Activated CD4-positive, CD25-positive, alpha-beta regulatory T cell treated with anti-CD3 and anti-CD28 coated beads, Interleukin-2, amount 50 U/mL, for 24 hours (primary cell): ENCODE measurements around the gene ZYG11A.

Experiments
- ATAC-seq, 2 donors: fragments of 150-1000 bp; cut with Tn5 transposase; one replicate each; pipeline ENCODE4 v1.10.0; 2021; ENCODE audit warnings: mild to moderate bottlenecking in 1 of 2, moderate library complexity in 1 of 2

The ZYG11A gene

DNA sequence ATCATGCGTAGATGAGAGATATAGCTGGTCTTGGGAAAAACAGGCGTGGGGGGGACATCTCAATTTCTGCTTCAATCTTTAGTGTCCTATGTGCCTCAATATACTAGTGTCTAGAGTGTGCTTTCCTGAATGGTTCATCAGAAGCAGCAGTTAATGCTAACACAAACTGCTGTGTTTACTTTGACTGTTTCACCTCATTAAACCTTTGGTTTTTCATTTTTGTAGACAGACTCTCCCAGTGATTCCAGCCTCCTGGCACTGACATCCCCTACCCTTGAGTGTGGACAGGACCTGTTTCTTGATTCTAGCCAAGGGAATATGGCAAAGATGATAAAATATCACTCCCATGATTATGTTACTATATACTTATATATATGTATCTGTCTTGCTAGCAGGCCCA is 37.6 kb downstream of the ZYG11A start:
- ATAC-seq, result no peak

DNA sequence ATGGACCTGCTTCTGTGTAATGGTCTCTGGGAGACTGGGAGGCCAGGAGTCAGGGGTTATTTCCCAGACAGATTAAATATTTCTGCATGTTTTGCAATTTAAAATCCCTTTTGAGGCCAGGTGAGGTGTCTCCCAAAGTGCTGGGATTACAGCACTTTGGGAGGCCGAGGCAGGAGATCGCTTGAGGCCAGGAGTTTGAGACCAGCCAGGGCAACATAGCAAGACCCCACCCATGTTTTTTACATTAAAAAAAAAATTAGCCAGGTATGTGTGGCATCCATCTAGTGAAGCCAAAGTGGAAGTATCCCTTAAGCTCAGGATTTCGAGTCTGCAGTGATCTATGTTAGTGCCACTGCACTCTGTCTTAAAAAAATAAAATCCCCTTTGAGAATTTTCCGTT is 44.9 kb downstream of the ZYG11A start:
- no peak for ATAC-seq

DNA sequence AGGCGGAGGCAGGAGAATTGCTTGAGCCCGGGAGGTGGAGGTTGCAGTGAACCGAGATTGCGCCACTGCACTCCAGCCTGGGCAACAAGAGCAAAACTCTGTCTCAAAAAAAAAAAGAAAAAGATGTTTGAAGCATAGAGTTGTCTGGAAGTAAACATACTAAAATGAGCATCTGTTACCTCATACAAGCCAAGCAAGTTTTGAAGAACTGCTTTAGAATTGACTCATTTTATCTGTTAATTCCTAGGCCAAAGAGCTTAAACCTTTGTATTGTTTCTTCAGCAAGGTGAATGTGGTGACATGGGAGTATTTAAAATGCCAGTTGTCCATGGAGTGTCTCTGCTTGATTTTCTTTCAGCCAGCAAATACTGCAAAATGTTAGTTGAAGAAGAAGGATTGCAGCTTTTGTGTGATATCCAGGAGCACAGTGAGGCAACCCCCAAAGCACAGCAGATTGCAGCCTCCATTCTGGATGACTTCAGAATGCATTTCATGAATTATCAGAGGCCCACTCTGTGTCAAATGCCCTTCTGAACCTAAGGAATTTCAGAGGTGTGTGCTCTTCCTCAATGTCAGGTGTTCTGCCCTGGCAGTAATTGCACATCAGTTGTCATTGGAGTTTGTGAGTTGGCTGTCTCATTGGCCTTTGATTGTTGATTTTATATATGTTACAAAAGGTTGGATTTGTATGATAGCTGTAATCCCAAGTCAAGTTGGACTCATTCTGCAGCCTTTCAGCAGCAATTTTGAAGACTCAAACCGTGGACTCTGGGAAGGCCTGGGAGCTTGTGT is 50.1 kb downstream of the ZYG11A start:
- ATAC-seq, result no peak

DNA sequence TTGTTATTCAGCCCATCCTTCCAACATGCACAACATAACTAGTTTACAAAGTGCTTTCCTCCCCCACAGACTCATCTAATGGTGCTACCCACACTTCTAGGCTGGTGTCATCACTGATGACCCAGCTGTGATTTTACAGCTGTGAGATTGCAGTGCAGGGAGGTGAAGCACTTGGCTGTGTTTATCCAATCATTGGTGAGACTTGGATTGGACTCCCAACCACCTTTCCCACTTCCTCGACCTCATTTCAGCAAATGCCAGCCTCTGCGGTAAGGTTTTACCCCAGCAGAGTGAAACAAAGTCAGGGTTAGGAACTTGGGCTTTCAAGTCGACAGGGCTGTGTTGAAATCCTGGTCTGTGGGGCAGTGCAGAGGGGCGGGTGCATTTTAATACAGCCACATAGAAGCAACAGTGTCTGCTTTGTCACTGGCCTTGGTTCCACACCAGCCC is 56.9 kb downstream of the ZYG11A start:
- ATAC-seq, result no peak

DNA sequence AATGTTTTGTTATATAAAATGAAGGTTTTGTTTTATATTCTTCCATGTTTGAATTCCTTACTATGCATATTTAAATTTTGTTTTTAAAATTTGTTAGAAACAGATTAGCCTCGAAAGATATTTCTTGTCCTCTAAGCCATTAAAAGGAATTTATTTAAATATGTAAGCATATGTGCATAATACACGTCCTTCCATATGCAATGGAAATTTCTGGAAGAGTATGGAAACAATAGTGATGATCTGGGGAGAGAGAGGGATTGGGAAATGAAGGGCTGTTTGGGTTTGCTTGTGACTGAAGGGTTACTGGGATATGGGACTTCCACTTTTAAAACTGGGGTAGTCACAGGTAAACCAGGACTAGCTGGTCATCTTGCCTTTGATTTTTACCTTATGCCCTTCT is 57.8 kb downstream of the ZYG11A start:
- ATAC-seq, result no peak

DNA sequence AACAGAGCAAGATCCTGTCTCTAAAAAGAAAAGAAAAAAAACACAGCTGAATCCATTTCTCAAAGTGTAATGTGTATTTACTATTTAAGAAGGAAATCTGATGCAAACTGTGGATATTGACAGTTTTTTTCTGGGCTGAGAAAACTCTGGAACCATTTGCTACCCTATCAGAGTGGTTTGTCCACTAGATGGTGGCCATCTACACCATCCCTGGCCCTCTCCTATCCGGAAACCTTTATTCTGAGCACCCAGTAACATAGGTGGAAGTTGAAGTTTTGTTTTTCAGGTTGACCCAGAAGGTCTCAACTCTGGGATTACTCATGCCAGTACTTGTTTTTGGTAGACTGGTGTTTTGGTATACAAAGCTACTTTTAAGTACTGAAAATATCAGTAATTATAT is 58.8 kb downstream of the ZYG11A start:
- ATAC-seq, result no peak

DNA sequence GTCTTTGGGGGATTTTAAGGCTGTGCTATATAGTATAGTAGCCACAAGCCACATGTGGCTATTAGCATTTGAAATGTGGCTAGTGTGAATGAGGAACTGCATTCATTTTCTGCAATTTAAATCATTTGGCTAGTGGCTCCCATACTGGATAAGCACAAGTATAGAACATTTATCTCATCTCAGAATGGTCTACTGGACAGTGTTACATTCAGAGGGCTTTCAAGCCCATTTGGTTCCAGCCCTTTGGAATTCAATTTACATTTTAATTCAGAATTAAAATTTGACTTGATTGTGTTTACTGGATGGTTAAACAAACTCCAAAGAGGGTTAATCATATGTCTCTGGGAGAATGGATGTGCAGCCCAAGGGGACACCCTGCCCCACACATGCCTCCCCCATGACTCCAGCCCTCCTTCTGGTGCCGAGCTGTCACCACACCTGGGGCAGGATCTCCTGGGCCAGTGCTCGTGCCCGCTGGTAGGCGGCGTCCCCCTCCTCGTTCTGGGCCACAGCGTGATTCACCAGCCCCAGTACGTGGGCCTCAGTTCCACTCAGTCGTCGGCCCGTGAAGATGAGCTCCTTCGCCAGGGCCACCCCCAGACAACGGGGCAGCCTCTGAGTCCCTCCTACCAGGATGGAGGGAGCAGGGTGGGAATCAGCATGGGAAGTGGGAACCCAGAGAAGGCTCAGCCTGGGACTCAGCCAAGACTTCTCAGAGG is 61.8 kb downstream of the ZYG11A start:
- ATAC-seq, result no peak

DNA sequence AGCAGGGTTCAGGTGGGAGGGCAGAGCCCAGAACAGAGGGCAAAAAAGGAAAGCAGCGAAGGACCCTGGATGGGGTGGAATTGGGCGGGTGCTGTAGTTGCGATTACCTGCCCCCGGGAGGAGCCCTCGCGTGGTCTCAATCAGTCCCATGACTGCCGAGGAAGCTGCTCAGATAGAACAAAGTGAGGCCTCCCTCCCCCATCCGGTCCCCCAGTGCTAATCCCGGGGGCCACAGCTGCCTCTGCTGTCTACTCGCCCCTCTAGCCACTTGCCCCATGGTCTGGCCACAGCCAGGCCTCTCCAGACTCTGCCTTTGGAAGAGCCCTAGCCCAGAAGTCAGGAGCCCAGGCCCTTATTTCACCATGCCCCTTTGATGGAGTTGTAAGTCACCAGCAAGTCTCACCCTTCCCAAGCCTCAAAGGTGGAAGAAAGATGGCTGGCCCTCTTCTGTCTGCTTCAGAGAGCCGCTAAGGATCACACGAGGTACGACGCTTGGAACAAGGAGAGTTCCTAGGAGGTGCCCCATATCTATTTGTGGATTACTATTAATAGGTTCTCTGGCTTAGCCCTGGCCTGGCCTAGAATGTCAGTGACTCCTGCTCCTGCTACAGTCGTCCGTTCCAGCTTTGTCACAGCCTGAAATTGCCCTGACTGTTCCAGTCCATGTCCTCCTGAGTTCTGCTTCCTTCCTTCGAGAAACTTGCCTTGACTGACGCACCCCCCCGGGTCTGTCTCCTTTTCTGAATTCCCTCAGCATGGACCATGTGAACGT is 62.6 kb downstream of the ZYG11A start:
- no peak for ATAC-seq

DNA sequence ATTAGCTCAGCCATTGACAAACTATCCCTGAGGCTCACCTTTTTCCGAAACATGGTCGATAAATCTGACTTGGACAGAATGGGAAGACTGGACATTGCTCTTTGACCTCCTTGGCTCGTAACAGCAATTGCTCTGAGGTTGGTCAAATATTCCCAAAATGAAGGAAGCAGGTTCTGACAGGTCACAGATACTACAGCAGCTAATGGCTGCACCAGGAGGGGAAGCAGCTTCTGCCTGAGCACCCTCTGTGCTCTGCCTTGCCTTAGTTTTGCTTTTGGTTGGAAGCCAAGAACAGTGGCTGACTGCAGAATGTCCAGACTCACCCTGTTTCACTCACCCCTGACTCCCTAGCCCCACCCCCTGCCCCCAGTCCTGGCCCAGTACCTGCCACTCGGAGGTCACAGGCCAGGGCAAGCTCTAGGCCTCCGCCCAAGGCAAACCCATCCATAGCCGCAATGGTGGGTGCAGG is 63.6 kb downstream of the ZYG11A start:
- no peak for ATAC-seq

DNA sequence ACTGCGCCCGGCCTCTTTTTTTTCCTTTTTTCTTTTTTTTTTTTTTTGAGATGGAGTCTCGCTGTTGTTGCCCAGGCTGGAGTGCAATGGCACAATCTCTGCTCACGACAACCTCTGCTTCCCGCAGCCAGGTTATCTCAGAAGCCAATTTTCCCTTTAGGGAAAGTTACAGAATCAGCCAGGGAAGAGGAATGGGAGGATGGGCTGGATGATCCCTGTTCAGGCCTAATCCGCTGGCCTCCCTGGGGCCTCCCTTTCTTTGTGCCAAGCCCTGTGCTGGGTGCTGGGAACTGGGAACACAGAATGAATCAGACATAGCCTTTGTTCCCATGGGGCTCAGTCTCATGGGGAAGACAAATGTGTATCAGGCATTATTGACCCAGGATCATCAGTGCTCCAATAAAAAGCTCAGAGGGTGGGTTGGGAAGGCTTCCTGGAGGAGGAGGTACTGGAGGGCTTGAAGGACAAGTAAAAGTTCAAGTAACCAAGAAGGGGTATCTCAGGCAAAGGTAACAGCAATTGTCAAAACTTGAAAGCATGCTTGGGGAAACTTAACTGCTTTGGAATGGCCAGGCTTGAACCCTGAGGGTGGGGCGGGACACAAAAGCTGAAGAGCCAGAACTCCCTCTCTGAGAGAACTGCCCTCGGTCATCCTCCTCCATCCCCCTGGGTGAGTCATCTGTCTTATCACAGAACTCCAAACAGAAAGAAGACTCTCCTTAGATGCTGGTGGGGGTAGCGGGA is 64.7 kb downstream of the ZYG11A start:
- ATAC-seq, result no peak

DNA sequence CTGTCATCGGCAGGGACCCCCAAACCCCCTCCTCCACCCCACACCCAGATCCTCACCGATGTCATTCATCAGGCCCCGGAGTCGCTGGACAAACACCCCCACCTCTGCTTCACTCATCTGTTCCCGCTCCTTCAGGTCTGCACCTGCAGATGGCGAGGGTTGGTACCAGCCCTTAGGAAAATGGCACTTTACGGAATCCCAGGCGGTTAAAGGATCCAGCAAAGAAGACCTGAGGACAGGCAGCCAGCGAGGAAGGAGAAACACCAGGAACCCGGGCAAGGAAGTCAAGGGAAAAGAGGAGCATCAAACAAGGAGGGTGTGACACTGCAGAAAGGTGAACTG is 65.2 kb downstream of the ZYG11A start:
- no peak for ATAC-seq

DNA sequence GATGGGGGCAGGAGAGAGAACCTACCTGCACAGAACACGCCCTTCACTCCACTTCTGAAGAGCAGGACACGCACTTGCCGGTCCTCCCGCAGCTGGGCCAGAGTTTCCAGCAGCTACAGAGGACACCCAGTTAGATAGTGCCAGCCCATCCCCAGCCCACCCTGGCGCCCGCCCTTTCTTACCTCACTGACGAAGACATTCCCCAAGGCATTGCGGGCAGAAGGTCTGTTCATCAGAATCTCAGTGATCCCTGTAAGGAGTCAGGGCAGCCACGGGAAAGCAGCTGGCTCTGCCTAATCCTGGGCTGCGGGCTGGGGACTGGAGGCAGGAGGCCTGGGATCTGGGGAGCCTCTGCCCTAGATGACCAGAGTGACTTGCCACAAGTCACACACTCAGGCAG is 69.0 kb downstream of the ZYG11A start:
- ATAC-seq, result no peak

DNA sequence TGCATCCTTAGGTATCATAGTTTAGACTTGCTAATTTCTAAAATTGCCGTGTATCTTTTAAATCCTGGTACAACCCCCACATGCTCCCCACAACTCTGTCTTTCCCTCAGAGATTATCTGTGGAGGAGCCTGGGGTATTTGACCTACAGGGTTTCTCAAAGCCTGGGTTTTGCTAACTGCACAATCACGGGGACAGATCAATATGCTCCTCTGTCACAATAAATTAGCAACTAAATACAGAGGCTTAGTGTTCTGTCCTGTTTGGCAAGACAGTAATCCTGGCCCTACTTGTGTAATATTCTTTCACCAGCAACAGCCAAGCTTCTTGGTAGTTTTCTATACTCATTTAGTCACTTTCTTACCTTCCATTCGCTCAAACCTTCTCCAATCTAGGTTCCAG is 70.5 kb downstream of the ZYG11A start:
- ATAC-seq, result no peak

DNA sequence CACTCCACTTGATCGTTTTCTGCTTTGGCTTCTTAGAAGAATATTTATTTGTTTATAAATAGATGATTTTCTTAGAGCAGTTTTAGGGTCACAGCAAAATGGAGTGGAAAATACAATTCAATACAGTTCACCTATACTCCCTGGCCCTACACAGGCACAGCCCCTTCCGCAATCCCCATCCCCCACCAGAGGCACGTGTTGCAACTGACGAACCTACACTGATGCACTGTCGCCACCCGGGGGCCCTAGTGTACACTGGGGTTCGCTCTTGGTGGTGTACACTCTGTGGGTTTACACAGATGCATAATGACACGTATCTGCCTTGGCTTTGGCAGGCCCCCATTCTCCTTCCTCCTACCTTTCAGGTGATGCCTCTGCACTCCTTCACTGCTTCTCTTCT is 71.0 kb downstream of the ZYG11A start:
- no peak for ATAC-seq

DNA sequence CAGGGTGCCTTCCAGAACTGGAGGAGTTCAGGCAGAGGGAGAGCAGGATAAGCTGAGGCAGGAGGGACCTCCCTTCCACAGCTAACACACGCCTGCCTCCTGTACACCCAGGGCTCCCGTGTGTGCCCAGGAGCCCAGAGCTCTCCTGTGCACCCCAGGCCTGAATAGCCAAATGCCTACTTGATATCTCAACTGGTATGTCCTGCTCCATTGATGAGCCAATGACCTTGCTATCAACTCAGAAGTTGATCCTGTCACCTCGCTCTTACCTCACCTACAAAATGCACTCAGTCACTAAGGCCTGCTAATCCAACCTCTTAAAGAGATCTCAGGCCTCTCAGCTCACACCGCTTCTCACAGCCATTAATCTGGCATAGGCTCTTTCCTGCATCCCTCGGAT is 71.9 kb downstream of the ZYG11A start:
- no peak for ATAC-seq

DNA sequence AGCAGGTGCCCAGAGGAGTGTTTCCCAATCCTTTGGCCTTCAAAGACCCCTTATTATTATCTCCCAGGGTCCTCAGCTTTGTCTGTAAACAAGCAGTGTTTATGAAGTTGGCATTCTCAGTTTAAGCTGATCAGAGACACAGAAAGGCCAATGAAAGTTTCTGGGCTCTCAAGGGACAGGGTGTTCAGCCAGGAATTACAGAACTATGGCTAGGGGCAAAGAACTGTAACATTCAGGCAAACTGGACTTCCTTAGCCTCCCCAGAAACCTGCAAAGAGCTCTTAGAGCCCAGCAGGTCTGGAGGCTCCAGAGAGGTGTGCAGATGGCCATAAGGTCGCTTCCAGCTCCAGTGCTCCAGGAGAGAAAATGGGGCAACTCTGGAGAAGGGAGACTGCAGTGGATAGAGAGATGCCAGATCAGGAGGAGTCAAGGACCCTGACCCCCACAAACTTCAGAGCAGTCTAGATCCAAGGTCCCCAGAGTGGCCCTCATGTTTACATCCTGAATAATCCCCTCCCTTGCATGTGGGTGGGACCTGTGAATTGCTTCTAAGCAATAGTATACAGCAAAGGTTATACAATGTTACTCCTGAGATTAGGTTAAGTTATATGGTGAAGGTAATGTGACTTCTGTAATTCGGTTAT is 72.8 kb downstream of the ZYG11A start:
- ATAC-seq, result no peak

DNA sequence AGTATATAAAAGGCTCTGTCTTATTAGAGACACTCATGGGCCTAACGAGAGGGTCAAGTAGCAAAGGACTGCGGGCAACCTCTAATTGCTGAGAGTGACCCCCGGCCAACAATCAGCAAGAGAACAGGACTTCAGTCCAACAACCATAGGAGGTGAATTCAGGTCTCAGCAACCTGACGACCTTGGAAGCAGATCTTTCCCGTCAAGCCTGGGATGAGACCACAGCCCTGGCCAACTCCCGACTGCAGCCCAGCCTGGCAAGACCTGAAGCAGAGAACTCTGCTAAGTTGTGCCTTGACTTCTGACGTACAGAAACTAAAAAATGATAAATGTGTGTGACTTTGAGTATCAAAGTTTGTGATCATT is 73.3 kb downstream of the ZYG11A start:
- no peak for ATAC-seq

DNA sequence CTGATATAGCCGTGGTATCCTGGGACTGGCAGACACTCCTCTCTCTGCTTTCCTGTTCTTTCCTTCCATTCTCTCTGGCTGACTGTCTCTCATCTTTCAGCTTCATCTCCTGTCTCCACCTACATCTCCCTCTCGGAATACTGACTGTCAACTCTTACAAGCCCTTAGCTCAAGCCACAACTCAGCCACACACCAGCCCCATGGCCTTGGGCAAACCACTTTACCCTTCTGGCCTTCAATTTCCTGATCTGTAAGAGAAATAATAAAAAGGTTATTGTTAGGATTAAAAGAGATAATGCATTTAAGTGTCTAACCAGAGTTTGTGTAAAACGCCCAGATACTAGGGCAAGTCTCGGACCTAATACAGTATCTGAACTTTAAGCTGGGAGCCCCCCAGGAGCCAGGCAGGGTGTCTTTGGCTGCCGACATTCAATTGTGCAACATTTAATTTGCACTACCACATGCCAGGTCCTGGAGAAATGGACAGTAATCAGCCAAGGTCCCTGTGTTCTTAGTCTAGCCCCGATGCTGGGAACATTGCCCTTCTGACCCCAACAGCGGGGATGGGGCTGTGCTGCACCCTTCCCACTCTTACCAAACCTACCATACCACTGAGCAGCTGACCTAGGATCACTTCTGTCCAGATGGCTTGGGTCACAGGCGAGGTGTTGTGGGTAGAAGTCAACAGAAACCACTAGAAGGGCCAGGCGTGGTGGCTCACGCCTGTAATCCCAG is 73.8 kb downstream of the ZYG11A start:
- ATAC-seq, result no peak

DNA sequence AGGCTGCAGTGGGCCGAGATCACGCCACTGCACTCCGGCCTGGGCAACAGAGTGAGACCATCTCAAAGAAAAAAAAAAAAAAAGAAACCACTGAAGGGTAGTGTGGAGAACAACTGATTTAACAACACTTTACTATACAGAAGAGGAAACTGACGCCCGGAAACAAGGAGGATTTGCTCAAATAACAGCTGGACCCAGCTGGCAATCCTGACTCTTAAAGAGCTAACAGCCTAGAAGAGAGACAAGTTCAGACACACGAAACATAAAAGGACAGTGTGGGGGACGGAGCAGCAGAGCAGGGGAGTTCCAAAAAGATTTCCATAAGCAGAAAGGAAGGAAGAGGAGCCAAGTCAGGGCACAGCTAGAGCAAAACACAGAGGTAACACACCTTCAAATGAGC is 74.6 kb downstream of the ZYG11A start:
- ATAC-seq, result no peak

DNA sequence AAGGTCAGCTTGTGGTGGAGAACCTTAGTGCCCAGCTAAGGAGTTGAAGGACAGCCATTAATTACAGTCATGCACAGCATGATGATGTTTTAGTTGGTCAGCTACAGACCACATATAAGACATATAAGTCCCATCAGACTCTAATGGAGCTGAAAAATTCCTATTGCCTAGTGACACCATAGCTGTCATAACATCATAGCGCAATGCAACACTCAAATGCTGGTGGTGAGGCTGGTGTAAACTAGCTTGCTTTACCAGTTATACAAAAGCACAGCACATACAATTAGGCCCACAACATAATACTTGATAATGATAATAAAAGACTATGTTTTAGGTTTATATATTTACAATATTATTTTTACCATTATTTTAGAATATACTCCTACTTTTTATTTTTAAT is 75.0 kb downstream of the ZYG11A start:
- ATAC-seq, result no peak

DNA sequence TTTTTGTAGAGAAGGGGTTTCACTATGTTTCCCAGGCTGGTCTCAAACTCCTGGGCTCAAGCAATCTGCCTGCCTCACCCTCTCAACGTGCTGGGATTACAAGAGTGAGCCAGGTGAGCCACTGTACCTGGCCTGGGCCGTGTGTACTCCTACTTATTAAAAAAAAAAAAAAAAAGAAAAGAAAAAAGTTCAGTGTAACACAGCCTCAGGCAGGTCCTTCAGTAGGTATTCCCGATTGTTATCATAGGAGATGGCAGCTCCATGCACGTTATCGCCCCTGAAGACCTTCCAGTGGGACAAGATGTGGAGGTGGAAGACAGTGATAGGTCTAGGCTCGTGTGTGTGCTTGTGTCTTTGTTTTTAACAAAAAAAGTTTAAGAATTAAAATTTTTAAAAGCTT is 75.6 kb downstream of the ZYG11A start:
- no peak for ATAC-seq
